ENCODE results near the gene LAPTM4A. TPM values are rescaled to one million over a fixed set of nuclear protein-coding genes. Genes with fewer than 3 reads are reported as not detected.
A peak's percentile ranks its signal among the peaks of the same experiment; 100 is the strongest.

The LAPTM4A gene
- total and polyA plus RNA-seq, 2 donors from 2014 or later = 330 to 365 TPM

- Histone ChIP-seq H3K27ac (ENCODE audit: low read depth in 2 of 2, low read length in 2 of 2) (peak overlapping the region; percentile 99 to 100), H3K36me3 (ENCODE audit: control insufficient read depth in 2 of 3, insufficient read depth in 3 of 3, low read length in 3 of 3) (no peaks in the 10 kb centered on the region), H3K4me3 (ENCODE audit: low read length in 3 of 3) (peak overlapping the region; percentile 93 to 100 (median 97)), H3K27me3 (ENCODE audit: control insufficient read depth, insufficient read depth, low read length) (no peaks in the 10 kb centered on the region), H3K9ac (ENCODE audit: low read length in 3 of 3) (peak overlapping the region; percentile 95 to 98 (median 95)), H3K9me3 (ENCODE audit: control insufficient read depth in 2 of 3, insufficient read depth in 1 of 3, low read length in 3 of 3) (no peaks in the 10 kb centered on the region), H3K4me1 (ENCODE audit: control insufficient read depth in 2 of 3, insufficient read depth in 2 of 3, low read depth in 1 of 3, low read length in 3 of 3) (peaks cover 0 to 7% (median 4%) of the 10 kb centered on the region in 3 donors)
- intact Hi-C loops (cut with DNase I) = no loop called here
- TF ChIP-seq CTCF (IDR thresholded peaks at IDR 0.05; ENCODE audit: borderline replicate concordance, extremely low read depth, insufficient read depth) = no peak
- FAIRE-seq (no peak), DNase-seq (peak in 3 of 5 donors; percentile 50 to 80 (median 78))
Observed at GRCh38 chr2:20052229-20052851, 912 bp upstream of the LAPTM4A start.

- Histone ChIP-seq H3K27ac (ENCODE audit: low read depth in 2 of 2, low read length in 2 of 2) (peak overlapping the region; percentile 99 to 100), H3K9me3 (ENCODE audit: control insufficient read depth in 2 of 3, insufficient read depth in 1 of 3, low read length in 3 of 3) (no peaks in the 10 kb centered on the region), H3K36me3 (ENCODE audit: control insufficient read depth in 2 of 3, insufficient read depth in 3 of 3, low read length in 3 of 3) (no peaks in the 10 kb centered on the region), H3K4me3 (ENCODE audit: low read length in 3 of 3) (peak overlapping the region; percentile 93 to 100 (median 97)), H3K27me3 (ENCODE audit: control insufficient read depth, insufficient read depth, low read length) (no peaks in the 10 kb centered on the region), H3K4me1 (ENCODE audit: control insufficient read depth in 2 of 3, insufficient read depth in 2 of 3, low read depth in 1 of 3, low read length in 3 of 3) (peaks cover 0 to 7% (median 4%) of the 10 kb centered on the region in 3 donors), H3K9ac (ENCODE audit: low read length in 3 of 3) (peak overlapping the region; percentile 90 to 97 (median 95))
- TF ChIP-seq CTCF (IDR thresholded peaks at IDR 0.05; ENCODE audit: borderline replicate concordance, extremely low read depth, insufficient read depth) = no peak
- FAIRE-seq (no peak), DNase-seq (peak; percentile 69 to 88 (median 72))
- intact Hi-C loops (cut with DNase I) = no loop called here
Observed at GRCh38 chr2:20050646-20051531, 539 bp downstream of the LAPTM4A start.

DNA sequence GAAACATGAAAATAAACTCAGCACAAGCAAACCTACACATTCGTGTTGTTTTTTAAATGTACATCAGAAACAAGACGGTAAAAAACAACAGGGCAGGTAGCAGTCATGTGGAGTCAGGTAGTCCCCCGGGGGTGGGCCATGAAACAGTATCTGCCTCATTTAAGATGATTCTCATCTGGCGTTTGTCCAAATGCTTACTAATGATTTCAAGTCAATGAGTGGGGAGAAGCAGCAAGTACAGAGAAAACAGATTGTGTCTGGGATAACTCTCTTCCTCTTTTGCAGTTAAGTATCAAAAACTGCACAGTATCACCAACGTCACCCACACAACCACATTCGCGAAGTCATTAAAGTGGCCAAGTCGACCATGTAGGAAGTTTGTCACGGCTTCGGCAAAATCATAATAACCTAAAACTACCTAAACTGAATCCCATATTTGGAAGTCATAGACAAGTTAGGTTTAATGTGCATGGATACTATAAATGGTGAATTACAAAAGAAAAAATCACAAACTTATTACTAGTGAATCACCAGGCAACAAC is 1.3 kb downstream of the LAPTM4A start:
- intact Hi-C loops (cut with DNase I) = no loop called here
- no peak for TF ChIP-seq CTCF (IDR thresholded peaks at IDR 0.05; ENCODE audit: borderline replicate concordance, extremely low read depth, insufficient read depth)
- no peaks in the 10 kb centered on the region for H3K27me3 ChIP-seq (ENCODE audit: control insufficient read depth, insufficient read depth, low read length)
- H3K9me3 ChIP-seq (ENCODE audit: control insufficient read depth in 2 of 3, insufficient read depth in 1 of 3, low read length in 3 of 3) = no peaks in the 10 kb centered on the region
- FAIRE-seq (no peak), DNase-seq (peak in 3 of 5 donors; percentile 27 to 90 (median 81))
- no peaks in the 10 kb centered on the region for H3K36me3 ChIP-seq (ENCODE audit: control insufficient read depth in 2 of 3, insufficient read depth in 3 of 3, low read length in 3 of 3)
- H3K4me3 ChIP-seq (ENCODE audit: low read length in 3 of 3) = peak overlapping the region; percentile 93 to 100 (median 97)
- H3K27ac ChIP-seq (ENCODE audit: low read depth in 2 of 2, low read length in 2 of 2) = peak overlapping the region; percentile 99 to 100
- H3K9ac ChIP-seq (ENCODE audit: low read length in 3 of 3) = peak overlapping the region; percentile 90 to 97 (median 95)
- H3K4me1 ChIP-seq (ENCODE audit: control insufficient read depth in 2 of 3, insufficient read depth in 2 of 3, low read depth in 1 of 3, low read length in 3 of 3) = peaks cover 0 to 7% (median 4%) of the 10 kb centered on the region in 3 donors
